Cardiac muscle cell (in vitro differentiated cells and primary cell): Measurements from ENCODE around the gene PNMA1. TPM values are rescaled to one million over a fixed set of nuclear protein-coding genes. Genes with fewer than 3 reads are reported as not detected.

ENCODE experiments used
- DNase-seq, 2 donors: peaks; one replicate each; pipeline versions ENCODE4 v3.0.0 to v3.0.0-alpha.2; 2010 to 2017; ENCODE audit warnings: low read depth in 1 of 2, low spot score in 1 of 2
- H3K27ac ChIP-seq: fragments of 200-600 bp; sonication (generic); 2 replicates; pipeline ENCODE4 v1.5.1; 2016
- H3K27me3 ChIP-seq: fragments of 200-600 bp; sonication (generic); 2 replicates; pipeline ENCODE4 v1.6.0; 2016; ENCODE audit warnings: control low read depth
- H3K36me3 ChIP-seq: fragments of 200-600 bp; sonication (generic); 2 replicates; pipeline ENCODE4 v1.5.1; 2016; ENCODE audit warnings: control low read depth
- H3K4me1 ChIP-seq: fragments of 200-600 bp; sonication (generic); 2 replicates; pipeline ENCODE4 v1.8.1; 2017; ENCODE audit warnings: low read depth, mild to moderate bottlenecking, mixed run types
- H3K4me3 ChIP-seq: fragments of 200-600 bp; sonication (generic); 2 replicates; pipeline ENCODE4 v1.5.1; 2016; ENCODE audit warnings: mild to moderate bottlenecking
- H3K9me3 ChIP-seq: fragments of 200-600 bp; sonication (generic); 2 replicates; pipeline ENCODE4 v1.5.1; 2017; ENCODE audit warnings: low read depth, mild to moderate bottlenecking, control low read depth
- CTCF ChIP-seq: IDR thresholded peaks from 2 replicates; pipeline ENCODE4 v1.5.1; 2012; ENCODE audit warnings: low read depth, mild to moderate bottlenecking, low read length
- polyA plus RNA-seq: library from polyadenylated mRNA; unstranded; fragments of >200 nt; fragmentation: Nextera tagmentation; extraction: Ambion mirVana; gene quantifications from 2 replicates; pipeline ENCODE4 v1.2.1, GENCODE V29; 2016
- total RNA-seq: library from RNA; depleted of rRNA; stranded (reverse); fragments of >200 nt; gene quantifications from 2 replicates; pipeline ENCODE4 v1.2.3, GENCODE V29; 2016

Gene PNMA1
- total and polyA plus RNA-seq, 2 experiments from 2014 or later = 39.9 to 77.4 TPM

- H3K27ac ChIP-seq = no peak overlapping the region
- H3K4me1 ChIP-seq = peaks cover 58% of the 10 kb centered on the region
- H3K4me3 ChIP-seq = no peak overlapping the region
- DNase-seq = no peak
- no peak for TF ChIP-seq CTCF
- no peaks in the 10 kb centered on the region for H3K36me3 ChIP-seq
- H3K27me3 ChIP-seq = no peaks in the 10 kb centered on the region
- no peaks in the 10 kb centered on the region for H3K9me3 ChIP-seq
Measured at GRCh38 chr14:73751157-73751691, 37.0 kb upstream of the PNMA1 start.

DNA sequence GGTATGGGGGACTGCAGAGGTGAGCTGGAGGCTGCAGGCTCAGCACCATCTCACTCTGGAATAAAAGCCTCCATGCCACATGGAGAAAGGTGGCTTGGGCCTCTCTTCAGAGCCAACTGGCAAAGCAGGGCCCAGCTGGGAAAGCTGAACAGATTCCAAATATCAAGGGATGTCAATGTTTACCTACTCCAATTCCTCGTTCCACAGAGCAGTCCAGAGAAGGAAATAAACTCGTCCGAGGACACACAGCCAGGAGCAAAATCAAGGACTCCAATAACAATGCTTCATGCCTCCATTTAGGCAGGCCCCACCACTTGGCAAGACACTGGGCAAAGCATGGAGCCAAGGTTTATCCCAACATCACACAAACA is 36.3 kb upstream of the PNMA1 start:
- H3K27me3 ChIP-seq = no peaks in the 10 kb centered on the region
- no peak for DNase-seq
- no peak overlapping the region for H3K4me3 ChIP-seq
- no peaks in the 10 kb centered on the region for H3K9me3 ChIP-seq
- no peak for TF ChIP-seq CTCF
- H3K36me3 ChIP-seq = no peaks in the 10 kb centered on the region
- no peak overlapping the region for H3K27ac ChIP-seq
- peaks cover 57% of the 10 kb centered on the region for H3K4me1 ChIP-seq

DNA sequence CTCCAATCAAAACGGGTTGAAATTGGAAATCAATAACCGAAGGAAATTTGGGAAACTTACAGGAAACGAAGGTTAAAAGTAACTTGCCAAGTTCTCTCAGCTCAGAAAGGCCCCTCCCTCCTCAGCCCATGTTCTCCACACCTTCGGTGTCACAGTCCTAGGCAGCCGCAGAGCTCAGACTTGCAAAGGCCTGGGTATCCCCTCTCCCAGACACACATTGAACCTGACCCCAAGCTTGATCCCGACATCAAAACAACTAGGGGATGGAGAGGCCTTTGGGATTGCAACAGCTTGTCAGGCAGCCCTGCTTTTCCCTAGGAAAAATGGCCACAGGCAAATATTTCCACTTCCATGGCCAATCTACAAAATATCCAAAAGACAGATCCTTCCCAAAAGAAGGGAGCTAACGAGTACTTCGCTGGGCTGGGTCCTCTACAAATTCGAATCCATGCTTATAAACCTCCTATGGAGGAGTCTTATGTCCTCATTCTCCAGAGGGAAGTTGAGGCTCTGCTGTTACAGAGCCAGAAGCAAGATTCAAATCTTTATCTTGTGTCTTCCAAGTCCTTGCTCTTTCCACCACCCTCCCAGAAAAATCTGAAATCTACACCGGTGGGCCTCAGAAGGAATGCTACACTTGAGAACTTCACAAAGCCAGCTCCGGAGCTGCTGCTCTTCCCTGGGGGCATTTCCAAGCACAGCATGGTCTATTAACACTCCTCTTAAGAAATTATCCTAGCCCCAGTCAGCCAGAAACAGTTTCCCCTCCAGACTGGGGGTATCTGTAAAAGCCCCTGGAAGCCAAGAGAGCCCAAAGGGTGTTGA is 35.7 kb upstream of the PNMA1 start:
- no peak for TF ChIP-seq CTCF
- no peak for DNase-seq
- H3K27me3 ChIP-seq = no peaks in the 10 kb centered on the region
- H3K4me3 ChIP-seq = no peak overlapping the region
- peaks cover 51% of the 10 kb centered on the region for H3K4me1 ChIP-seq
- no peaks in the 10 kb centered on the region for H3K36me3 ChIP-seq
- H3K9me3 ChIP-seq = no peaks in the 10 kb centered on the region
- no peak overlapping the region for H3K27ac ChIP-seq

DNA sequence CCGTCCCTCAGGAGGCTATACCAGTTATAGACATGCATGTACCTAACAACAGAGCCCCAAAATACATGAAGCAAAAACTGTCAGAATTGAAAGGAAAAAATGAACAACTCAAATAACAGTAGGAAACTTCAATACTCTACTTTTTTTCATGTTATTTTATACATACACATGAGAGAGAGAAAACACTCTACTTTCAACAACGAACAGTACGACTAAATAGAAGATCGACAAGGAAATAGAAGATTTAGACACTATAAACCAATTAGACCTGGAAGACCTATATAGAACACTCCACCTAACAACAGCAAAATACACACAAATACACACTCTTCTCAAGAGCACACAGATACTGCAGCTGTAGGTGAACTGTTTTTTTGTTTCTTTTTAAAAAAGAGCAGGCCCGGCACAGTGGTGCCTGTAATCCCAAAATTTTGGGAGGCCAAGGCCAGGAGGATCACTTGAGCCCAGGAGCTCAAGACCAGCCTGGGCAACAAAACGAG is 34.7 kb upstream of the PNMA1 start:
- no peaks in the 10 kb centered on the region for H3K9me3 ChIP-seq
- H3K27ac ChIP-seq = no peak overlapping the region
- H3K4me3 ChIP-seq = no peak overlapping the region

More for the DNA sequence above, 34.7 kb upstream of the PNMA1 start:
- DNase-seq = no peak
- no peaks in the 10 kb centered on the region for H3K27me3 ChIP-seq
- no peaks in the 10 kb centered on the region for H3K36me3 ChIP-seq
- peaks cover 43% of the 10 kb centered on the region for H3K4me1 ChIP-seq
- TF ChIP-seq CTCF = no peak
